OCI-LY3 (cell line): Measurements from ENCODE around the gene NNAT.

Source experiments
- CTCF ChIP-seq: fragments of 200-600, 300-600 bp; sonication (generic); IDR thresholded peaks from 2 replicates; pipeline ENCODE4 v1.5.1; 2014; ENCODE audit warnings: antibody characterized with exemption, low read length, low read depth
- EZH2phosphoT487 ChIP-seq: fragments of 200-600 bp; shearing (Covaris generic); IDR thresholded peaks from 2 replicates; pipeline ENCODE4 v1.6.1; 2018; ENCODE audit warnings: antibody characterized with exemption, mixed run types, low read depth

- TF ChIP-seq CTCF (no peak), EZH2phosphoT487 (no peak)
These were observed 22.9 kb upstream of the NNAT start for GRCh38 chr20:37498066-37498665.
